Adrenal gland (tissue), 5 donors: ENCODE results near the gene FAM162A.
"Not testable (repeated sequence)": the region's sequence is repeated elsewhere in the genome, so short reads cannot be mapped to it uniquely, and the experiment has no call there.

Experiments used
- POLR2A ChIP-seq, 2 donors: fragments of 450-650 bp; IDR thresholded peaks; one replicate each; pipeline ENCODE4 v1.6.1; 2017; ENCODE audit warnings: antibody characterized with exemption in 2 of 2, mild to moderate bottlenecking in 2 of 2, moderate library complexity in 1 of 2
- TF ChIP-seq, protein P1 (sequence below), 6 experiments: fragments of 450-650 bp in 4 of 6; fragments of 200-600 bp in 2 of 6; sonication (generic) in 1 of 6; IDR thresholded peaks; 1 replicate in 5 of 6; 2 replicates in 1 of 6; pipeline versions ENCODE4 v1.5.1 to v1.8.0; 2016 to 2021; ENCODE audit warnings: antibody characterized with exemption in 6 of 6, mild to moderate bottlenecking in 2 of 6, moderate library complexity in 1 of 6
- donor health status: DM: no; HTN: no; CAD: no.

GRCh38 chr3:122448218-122448617 lies 64.2 kb downstream of the FAM162A start:
- TF ChIP-seq, protein P1, sequence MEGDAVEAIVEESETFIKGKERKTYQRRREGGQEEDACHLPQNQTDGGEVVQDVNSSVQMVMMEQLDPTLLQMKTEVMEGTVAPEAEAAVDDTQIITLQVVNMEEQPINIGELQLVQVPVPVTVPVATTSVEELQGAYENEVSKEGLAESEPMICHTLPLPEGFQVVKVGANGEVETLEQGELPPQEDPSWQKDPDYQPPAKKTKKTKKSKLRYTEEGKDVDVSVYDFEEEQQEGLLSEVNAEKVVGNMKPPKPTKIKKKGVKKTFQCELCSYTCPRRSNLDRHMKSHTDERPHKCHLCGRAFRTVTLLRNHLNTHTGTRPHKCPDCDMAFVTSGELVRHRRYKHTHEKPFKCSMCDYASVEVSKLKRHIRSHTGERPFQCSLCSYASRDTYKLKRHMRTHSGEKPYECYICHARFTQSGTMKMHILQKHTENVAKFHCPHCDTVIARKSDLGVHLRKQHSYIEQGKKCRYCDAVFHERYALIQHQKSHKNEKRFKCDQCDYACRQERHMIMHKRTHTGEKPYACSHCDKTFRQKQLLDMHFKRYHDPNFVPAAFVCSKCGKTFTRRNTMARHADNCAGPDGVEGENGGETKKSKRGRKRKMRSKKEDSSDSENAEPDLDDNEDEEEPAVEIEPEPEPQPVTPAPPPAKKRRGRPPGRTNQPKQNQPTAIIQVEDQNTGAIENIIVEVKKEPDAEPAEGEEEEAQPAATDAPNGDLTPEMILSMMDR (IDR thresholded peaks at IDR 0.05) = not testable (repeated sequence)
- not testable (repeated sequence) for TF ChIP-seq POLR2A (IDR thresholded peaks at IDR 0.05)
